CD4-positive, alpha-beta T cell treated with Interleukin-21 for 1 hour (primary cell): Measurements from ENCODE around the gene SYT5.
A peak's percentile ranks its signal among the peaks of the same experiment; 100 is the strongest.
"Not testable (repeated sequence)": the region's sequence is repeated elsewhere in the genome, so short reads cannot be mapped to it uniquely, and the experiment has no call there.

Experiments used
- DNase-seq: peaks from one replicate; pipeline ENCODE4 v3.0.0-alpha.2; 2020

Gene SYT5

GRCh38 chr19:55206664-55207500 lies 26.8 kb upstream of the SYT5 start:
- DNase-seq = no peak

DNA sequence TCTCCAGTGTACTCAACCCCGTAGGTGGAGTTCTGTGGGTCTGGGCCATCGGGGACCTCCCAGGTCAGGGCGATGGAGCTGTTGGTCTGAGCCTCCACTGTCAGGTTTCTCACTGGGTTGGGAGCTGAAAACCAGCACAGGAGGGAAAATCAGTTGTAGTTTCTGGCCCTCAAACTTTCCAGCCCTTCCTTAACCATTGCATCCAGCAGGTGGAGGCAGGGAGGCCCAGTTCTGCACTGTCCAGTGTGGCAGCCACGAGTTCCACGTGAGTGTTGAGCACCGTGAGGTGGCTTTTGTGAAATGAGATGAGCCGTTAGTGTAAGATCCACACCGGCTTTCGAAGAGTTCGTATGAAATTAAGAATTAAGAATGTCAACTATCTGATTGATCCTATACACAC lies 22.1 kb upstream of the SYT5 start:
- not testable (repeated sequence) for DNase-seq

- no peak for DNase-seq
These were observed 19.6 kb upstream of the SYT5 start for GRCh38 chr19:55199620-55200204.

GRCh38 chr19:55198651-55199050 lies 18.6 kb upstream of the SYT5 start:
- no peak for DNase-seq

GRCh38 chr19:55197528-55197927 lies 17.4 kb upstream of the SYT5 start:
- DNase-seq = peak; percentile 15

DNA sequence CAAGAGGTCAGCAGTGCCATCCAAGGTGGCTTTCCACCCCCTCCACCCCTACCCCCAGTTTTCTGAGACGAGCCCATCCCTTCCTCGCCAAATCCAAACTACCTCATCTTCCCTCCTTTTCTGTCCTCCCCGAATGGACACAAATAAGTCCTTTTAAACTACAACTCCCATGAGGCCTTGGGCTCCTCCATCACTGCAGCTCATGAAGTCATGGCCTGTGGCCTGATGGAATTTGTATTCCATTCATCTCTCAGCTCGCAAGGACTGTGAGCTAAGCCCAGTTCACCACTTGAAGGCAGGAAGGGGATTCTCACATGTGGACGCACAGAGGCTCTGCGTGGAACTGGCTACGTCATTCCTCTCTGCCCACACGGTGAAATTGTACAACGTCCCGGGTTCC lies 16.7 kb upstream of the SYT5 start:
- no peak for DNase-seq

GRCh38 chr19:55193481-55193880 lies 13.4 kb upstream of the SYT5 start:
- DNase-seq = no peak

DNA sequence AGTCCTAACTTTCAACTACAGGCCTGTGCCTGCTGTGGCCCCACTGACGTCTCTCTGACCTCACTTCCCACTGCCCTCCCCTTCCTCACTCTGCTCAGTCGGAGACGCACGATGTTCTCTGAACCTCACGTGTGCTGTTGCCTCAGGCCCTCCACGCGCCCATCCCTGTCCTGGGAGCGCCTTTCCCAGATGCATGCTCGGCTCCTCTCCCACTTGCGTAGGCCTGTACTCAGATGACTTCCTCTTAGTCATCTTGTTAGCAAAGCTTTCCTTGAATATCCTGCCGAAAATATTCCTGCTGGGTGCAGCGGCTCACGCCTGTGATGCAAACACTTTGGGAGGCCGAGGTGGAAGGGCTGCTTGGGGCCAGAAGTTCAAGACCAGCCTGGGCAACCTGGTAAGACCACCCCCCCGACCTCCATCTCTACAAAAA lies 9.3 kb upstream of the SYT5 start:
- no peak for DNase-seq

- no peak for DNase-seq
These were observed 8.5 kb upstream of the SYT5 start for GRCh38 chr19:55188625-55189024.

DNA sequence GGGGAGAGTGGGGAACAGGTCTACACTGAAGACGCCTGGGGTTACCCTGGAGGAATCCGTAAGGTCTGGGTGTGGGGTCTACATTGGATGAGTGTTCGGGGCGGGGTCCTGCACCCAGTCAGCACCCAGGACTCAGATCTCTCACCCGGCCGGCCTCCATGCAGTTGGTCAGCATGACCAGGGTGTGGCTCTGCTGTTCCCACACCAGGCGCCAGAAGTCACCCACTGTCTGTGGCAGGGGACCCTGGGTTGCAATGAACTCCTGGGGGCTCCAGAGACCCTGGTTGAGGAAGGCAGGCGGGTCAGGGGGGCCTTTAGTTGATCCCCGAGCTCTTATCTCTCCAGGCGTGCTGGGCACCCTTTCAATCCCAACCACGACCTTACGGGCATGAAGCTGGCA lies 6.0 kb upstream of the SYT5 start:
- DNase-seq = no peak

DNA sequence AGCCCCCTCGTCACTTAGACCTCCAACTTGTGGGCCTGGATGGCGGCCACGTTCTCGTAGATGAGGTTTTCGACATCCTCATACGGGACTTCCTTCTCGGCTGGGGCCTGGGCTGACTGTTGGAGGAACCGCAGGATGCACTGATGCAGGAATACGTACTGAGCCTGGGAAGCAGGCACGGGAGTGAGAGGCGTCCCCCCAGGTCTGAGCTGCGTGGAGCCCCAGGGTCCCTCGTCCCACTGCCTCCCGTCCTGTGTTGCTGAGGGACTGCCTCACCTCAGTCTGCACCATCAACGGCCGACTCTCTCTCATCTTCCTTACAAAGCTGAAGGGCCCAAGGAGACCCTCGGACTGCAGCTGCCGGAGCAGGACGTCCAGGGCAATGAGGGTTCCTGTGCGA lies 1.7 kb upstream of the SYT5 start:
- DNase-seq = no peak

DNA sequence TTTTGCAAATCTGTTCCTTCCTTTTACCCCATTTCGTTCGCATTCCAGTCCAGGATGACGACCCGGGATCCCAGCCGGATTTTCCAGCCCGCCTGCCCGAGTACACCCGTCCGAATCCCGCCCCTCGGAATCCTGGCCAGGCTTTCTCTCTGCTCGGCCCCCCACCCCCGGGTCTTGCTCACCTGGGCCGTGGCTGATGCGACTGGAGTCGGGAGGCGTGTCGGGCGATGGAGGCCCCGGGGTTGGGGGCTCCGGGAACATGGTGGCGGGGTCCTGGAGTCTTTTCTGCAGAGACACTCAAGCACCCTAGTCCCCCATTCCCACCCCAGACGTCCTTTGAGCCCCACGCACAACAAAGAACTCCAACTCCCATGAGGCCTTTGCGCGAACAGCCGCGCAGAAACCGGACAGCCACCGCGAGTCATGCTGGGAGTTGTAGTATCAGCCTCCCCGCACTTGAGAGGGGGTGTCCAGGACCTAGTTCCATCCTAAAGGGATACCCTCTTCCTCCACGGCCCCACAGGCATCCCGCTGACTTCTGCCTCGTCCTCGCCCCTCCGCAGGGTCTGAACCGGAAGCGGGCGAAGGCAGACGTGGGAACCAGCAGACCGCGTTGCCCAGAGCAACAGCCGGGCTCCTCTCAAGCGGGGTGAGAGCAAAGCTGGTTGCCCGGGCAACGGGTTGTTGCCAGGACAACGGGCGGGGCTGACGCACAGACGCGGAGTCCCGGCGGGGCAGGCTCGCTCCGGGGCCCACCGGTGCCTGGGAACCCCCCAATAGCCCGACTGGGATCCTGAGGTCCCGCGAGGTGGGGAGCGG lies 1.1 kb downstream of the SYT5 start:
- DNase-seq = peak; percentile 94

DNA sequence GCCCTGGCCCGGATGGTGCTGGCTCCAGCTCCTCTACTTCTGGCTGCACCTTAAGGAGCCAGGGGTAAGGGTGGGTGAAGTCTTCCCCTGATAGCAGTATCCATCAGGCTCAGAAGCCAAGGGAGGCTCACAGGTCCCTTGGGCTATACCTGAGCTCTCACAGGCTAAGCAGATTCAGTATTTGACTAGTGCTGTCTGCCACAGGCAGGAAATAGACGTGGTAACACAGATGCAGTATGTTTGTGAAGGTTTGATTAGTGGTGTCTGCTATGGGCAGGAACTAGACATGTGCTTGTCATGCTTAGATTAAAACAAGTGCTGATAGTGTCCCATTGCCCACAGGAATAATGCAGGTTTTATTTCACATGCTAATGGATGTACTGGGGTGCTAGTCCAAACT lies 4.0 kb downstream of the SYT5 start:
- DNase-seq = no peak

DNA sequence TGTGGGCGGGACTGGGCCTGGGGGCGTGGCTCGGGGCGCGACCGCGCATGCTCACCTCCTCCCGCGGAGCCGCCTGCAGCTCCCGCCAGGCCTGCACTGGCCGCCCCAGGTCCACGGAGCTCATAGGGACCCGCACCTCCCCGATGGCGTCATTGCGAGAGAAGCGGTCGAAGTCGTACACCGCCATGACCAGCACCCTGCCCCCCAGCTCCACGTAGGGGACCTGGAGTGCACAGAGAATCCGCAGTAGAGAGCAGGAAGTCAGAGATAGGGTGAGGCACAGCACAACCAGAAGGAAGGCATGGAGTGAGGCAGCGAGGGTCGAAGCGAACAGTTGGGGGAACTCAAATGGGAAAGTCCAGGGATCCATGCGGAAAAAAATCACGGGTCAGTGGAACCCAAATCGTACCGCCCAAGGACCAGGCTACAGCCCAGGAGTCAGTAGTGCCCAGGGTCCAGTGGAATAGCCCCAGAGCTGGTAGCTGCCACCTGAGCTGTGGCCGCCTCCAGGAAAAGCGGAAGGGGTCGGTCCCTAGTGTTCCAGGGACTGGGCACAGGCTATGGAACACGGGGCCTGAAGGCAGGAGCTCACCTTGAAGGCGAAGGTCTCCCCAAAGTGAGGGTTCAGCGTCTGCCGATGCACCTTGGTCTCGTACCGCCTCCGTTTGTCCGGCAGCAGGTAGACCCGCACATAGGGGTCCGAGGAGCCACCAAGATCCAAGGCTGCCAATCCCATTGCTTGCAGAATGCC lies 4.8 kb downstream of the SYT5 start:
- no peak for DNase-seq

GRCh38 chr19:55174425-55175116 lies 5.5 kb downstream of the SYT5 start:
- no peak for DNase-seq

GRCh38 chr19:55173714-55174409 lies 6.2 kb downstream of the SYT5 start:
- DNase-seq = peak; percentile 45

DNA sequence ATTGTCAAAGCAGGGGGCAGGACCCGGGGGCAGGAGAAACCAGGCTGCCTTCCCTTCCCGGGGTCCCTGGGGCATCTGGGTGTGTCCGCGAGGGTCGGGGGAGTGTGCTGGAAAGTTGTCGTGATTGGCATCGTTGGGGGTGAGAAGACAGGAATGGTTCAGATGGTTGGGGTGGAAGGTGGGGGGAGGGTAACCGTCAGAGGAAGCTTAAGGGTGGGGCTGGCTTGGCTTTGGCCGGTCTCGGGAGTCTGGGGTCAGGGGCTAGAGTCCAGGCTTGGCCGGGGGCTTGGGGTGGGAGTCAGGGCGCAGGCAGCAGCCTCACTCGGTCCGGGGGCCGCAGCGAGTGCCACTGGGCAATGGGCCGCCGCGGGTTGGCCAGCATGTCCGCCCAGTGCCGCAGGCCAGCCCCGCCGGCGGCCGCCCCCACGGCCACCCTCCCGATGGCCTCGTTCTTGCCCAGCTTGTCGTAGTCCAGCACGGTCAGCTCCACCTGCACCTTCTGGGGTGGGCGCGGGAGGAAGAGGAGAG lies 6.8 kb downstream of the SYT5 start:
- no peak for DNase-seq

DNA sequence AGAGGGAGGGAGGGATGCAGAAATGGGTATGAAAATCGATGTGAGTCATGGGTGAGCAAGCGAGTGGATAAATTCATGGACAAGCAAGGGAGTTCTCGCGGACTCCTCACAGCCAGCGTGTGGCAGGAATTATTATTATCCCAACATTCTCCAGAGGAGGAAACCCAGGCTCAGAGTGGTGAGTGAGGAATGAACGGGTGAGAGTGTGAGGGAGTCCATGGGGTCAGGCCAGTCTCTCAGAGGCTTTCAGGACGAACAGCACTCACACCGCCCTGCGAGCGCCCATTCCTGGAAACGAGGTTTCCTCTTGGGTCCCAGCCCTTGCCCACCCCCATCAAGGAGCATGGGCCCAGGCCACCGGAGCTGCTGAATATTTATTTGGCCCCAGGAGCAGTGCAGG lies 7.3 kb downstream of the SYT5 start:
- no peak for DNase-seq

- not testable (repeated sequence) for DNase-seq
These were observed 7.8 kb downstream of the SYT5 start for GRCh38 chr19:55172318-55172717.

DNA sequence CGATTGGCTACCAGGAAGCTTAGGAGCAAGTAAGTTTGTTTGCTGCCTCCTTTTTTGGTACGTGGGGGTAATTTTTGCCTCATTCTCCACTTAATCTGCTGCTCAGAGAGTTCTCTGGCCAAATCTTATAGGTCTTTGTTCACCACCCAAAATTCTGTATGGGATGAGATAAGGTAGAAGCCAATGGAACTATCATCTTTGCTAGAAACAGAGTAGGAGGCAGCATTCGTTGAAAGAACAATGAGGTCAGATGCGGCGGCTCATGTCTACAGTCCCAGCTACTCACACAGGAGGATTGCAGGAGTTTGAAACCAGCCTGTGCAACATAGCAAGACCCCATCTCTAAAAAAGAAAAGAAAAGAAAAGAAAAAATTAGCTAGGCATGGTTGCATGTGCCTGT lies 8.6 kb downstream of the SYT5 start:
- DNase-seq = no peak

- DNase-seq = no peak
These were observed 11.0 kb downstream of the SYT5 start for GRCh38 chr19:55169136-55169535.
